ENCODE results near the gene IFT74.
A peak's percentile ranks its signal among the peaks of the same experiment; 100 is the strongest.

Gene IFT74

GRCh38 chr9:27059907-27060306 is 103.7 kb downstream of the IFT74 start:
- no peak for DNase-seq (ENCODE audit: low read depth)

DNA sequence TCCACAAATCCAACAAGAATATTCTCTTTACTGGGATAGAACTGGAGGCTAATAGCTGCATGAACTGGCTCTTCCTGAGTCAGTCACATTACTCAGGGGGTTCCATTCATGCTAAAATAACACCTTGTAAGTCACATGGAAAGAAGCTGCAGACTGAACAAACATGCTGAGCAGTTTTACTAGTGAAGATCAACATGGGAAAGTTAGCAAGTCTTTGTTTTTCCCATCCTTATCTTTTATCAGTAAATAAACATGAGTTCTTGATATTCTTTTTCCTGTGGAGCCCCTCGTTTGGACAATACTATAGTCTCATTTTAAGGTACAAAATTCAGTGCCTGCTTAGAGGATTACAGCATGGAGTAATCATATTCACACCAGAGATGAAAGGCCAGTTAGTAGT is 109.1 kb downstream of the IFT74 start:
- H3K4me3 ChIP-seq (ENCODE audit: low read length), result no peak overlapping the region
- DNase-seq (ENCODE audit: low read depth), result peak; percentile 26
- TF ChIP-seq, protein P1, sequence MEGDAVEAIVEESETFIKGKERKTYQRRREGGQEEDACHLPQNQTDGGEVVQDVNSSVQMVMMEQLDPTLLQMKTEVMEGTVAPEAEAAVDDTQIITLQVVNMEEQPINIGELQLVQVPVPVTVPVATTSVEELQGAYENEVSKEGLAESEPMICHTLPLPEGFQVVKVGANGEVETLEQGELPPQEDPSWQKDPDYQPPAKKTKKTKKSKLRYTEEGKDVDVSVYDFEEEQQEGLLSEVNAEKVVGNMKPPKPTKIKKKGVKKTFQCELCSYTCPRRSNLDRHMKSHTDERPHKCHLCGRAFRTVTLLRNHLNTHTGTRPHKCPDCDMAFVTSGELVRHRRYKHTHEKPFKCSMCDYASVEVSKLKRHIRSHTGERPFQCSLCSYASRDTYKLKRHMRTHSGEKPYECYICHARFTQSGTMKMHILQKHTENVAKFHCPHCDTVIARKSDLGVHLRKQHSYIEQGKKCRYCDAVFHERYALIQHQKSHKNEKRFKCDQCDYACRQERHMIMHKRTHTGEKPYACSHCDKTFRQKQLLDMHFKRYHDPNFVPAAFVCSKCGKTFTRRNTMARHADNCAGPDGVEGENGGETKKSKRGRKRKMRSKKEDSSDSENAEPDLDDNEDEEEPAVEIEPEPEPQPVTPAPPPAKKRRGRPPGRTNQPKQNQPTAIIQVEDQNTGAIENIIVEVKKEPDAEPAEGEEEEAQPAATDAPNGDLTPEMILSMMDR (IDR thresholded peaks at IDR 0.05; ENCODE audit: insufficient read depth, low read depth, low read length, missing control alignments), result no peak

More at GRCh38 chr9:27059907-27060306, 103.7 kb downstream of the IFT74 start:
- TF ChIP-seq, protein P1 (IDR thresholded peaks at IDR 0.05; ENCODE audit: insufficient read depth, low read depth, low read length, missing control alignments), result no peak
- H3K4me3 ChIP-seq (ENCODE audit: low read length), result no peak overlapping the region

DNA sequence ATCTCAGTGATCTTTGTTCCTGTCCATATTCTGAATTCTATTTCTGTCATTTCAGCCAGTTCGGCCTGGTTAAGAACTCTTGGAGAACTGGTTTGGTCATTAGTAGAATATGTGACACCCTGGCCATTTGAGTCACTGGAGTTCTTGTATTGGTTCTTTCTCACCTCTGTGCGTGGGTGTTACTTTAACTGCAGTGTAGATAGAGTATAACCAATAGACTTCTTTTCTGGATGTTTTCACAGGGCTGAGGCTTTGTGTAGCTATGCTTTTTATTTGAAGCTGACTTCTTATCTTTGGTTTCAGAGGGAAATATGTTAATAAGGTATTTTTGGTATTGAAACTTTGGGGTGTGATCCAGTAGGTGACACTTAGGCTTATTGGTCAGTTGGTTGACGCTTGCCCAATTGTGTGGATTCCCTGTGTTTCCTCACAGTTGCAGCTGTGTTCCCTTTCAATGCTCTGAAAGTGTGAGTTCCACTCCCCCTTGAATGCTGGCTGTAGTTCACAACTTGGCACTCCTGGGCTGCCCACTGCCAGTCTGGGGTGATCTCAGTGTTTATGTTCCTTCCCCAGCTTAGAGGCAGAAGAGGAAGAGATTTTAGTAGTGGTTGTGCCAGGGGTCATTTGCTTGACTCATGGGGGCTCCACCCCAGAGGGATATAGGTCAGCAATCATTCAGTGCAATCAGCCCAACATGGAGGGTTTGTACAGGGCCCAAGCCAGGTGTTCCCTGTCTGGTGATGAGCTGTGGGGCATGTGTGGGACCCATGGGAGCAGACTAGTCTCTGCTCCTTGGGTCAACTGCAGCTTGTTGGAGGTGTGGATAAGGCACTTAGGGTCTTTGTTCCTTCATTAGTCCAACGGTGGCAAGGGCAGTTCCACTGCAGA is 117.9 kb downstream of the IFT74 start:
- DNase-seq (ENCODE audit: low read depth), result peak; percentile 29
- H3K4me3 ChIP-seq (ENCODE audit: low read length), result no peak overlapping the region
- TF ChIP-seq, protein P1 (IDR thresholded peaks at IDR 0.05; ENCODE audit: insufficient read depth, low read depth, low read length, missing control alignments), result no peak

DNA sequence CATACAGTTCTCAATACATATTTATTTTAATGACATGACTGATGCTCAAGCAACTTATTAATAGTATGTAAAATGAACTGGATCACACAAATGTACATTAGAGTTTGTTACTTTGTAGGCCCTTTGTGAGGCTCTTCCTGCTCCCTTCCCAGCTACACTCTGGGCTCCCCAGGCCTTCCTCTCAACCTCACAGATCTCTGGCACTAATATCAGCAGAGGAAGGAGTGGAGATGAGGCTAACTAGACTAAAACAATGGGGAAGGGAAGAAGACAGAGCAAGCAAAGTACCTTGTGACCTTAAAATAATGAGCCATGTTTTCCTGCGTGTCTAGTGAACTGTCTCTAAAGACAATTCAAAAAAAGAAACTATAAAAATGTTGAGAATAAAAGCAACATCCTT is 122.5 kb downstream of the IFT74 start:
- DNase-seq (ENCODE audit: low read depth), result no peak
- no peak overlapping the region for H3K4me3 ChIP-seq (ENCODE audit: low read length)
- TF ChIP-seq, protein P1 (IDR thresholded peaks at IDR 0.05; ENCODE audit: insufficient read depth, low read depth, low read length, missing control alignments), result no peak

DNA sequence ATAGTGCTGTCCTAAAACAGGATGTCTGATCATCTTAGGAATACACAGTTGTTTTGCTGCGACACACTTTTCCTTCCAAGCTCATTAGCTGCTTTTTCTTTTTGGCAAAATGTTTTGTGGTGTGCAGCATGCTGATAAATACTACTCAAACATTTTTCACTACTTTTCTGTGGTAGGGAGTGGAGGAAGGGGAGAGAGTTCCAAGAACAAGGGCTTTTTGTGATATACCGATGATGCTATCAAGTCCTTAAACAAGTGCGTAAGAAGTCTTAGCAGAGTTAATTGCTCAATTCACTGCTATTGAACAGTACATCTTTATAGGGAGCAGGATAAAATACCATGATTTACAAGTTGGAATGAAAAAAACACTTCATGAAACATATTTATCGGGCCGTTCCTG is 129.2 kb downstream of the IFT74 start:
- no peak for DNase-seq (ENCODE audit: low read depth)
- TF ChIP-seq, protein P1 (IDR thresholded peaks at IDR 0.05; ENCODE audit: insufficient read depth, low read depth, low read length, missing control alignments), result no peak
- H3K4me3 ChIP-seq (ENCODE audit: low read length), result no peak overlapping the region

- TF ChIP-seq, protein P1 (IDR thresholded peaks at IDR 0.05; ENCODE audit: insufficient read depth, low read depth, low read length, missing control alignments), result no peak
- H3K4me3 ChIP-seq (ENCODE audit: low read length), result no peak overlapping the region
- DNase-seq (ENCODE audit: low read depth), result no peak
Observed at GRCh38 chr9:27086818-27087680, 130.8 kb downstream of the IFT74 start.
